CD14-positive monocyte (primary cell): ENCODE measurements around the gene AAGAB. TPM values are rescaled to one million over a fixed set of nuclear protein-coding genes. Genes with fewer than 3 reads are reported as not detected.

ENCODE experiments used
- DNase-seq, 3 donors: peaks; one replicate each; pipeline ENCODE4 v3.0.0-alpha.2; 2011 to 2022
- H2AFZ ChIP-seq: 2 replicates; pipeline ENCODE4 v1.6.0; 2012; ENCODE audit warnings: mild to moderate bottlenecking, low read depth, low read length, inconsistent platforms; ENCODE audit not compliant: insufficient read depth, poor library complexity, severe bottlenecking
- H3K27ac ChIP-seq, 2 donors: 1 replicate in 1 of 2; 2 replicates in 1 of 2; pipeline ENCODE4 v1.5.1; 2012 to 2013; ENCODE audit warnings: low read length in 2 of 2, control low read depth in 1 of 2, inconsistent platforms in 1 of 2, low read depth in 1 of 2, mild to moderate bottlenecking in 1 of 2
- H3K27me3 ChIP-seq, 2 donors: one replicate each; pipeline versions ENCODE4 v1.6.0 to v1.6.1; 2011 to 2013; ENCODE audit warnings: low read length in 2 of 2; ENCODE audit not compliant: control insufficient read depth in 2 of 2, insufficient read depth in 2 of 2
- H3K36me3 ChIP-seq, 2 donors: replicated peaks in 1 of 2; 1 replicate in 1 of 2; 2 replicates in 1 of 2; pipeline versions ENCODE4 v1.5.1 to v1.6.1; 2012 to 2013; ENCODE audit warnings: low read length in 2 of 2, control low read depth in 1 of 2, inconsistent platforms in 1 of 2, mild to moderate bottlenecking in 1 of 2; ENCODE audit not compliant: insufficient read depth in 2 of 2, control insufficient read depth in 1 of 2
- H3K4me1 ChIP-seq, 2 donors: 1 replicate in 1 of 2; 2 replicates in 1 of 2; pipeline versions ENCODE4 v1.5.1 to v1.6.1; 2012 to 2013; ENCODE audit warnings: low read length in 2 of 2, control low read depth in 1 of 2, inconsistent platforms in 1 of 2, mild to moderate bottlenecking in 1 of 2, moderate library complexity in 1 of 2; ENCODE audit not compliant: insufficient read depth in 2 of 2, control insufficient read depth in 1 of 2
- H3K4me2 ChIP-seq: replicated peaks from 2 replicates; pipeline ENCODE3; 2012; ENCODE audit warnings: low read length, moderate library complexity, mild to moderate bottlenecking; ENCODE audit not compliant: poor library complexity, severe bottlenecking; ENCODE audit errors: extremely low read depth
- H3K4me3 ChIP-seq, 3 experiments: fragments of 200-600 bp in 1 of 3; sonication (generic) in 1 of 3; replicated peaks in 1 of 3; 1 replicate in 2 of 3; 2 replicates in 1 of 3; pipeline ENCODE4 v1.5.1; 2011 to 2013; ENCODE audit warnings: low read length in 3 of 3, mild to moderate bottlenecking in 3 of 3, control low read depth in 2 of 3, low read depth in 2 of 3, inconsistent platforms in 1 of 3, moderate library complexity in 1 of 3
- H3K79me2 ChIP-seq: 2 replicates; pipeline ENCODE4 v1.6.0; 2012; ENCODE audit warnings: mild to moderate bottlenecking, control low read depth, inconsistent platforms, low read length, moderate library complexity; ENCODE audit not compliant: insufficient read depth
- H3K9ac ChIP-seq: 2 replicates; pipeline ENCODE4 v1.6.0; 2017; ENCODE audit warnings: low read length, mild to moderate bottlenecking; ENCODE audit not compliant: insufficient read depth, poor library complexity, severe bottlenecking
- H3K9me3 ChIP-seq, 2 donors: replicated peaks in 1 of 2; 1 replicate in 1 of 2; 2 replicates in 1 of 2; pipeline versions ENCODE4 v1.5.1 to v1.6.1; 2012 to 2013; ENCODE audit warnings: low read length in 2 of 2, control low read depth in 1 of 2; ENCODE audit not compliant: control insufficient read depth in 1 of 2, insufficient read depth in 1 of 2
- H4K20me1 ChIP-seq: 2 replicates; pipeline ENCODE4 v1.6.0; 2012; ENCODE audit warnings: mild to moderate bottlenecking, low read length, control low read depth, moderate library complexity; ENCODE audit not compliant: insufficient read depth
- H3K27ac Mint-ChIP-seq, 7 donors: one replicate each; pipeline ENCODE4 v1.8.0; 2020; ENCODE audit warnings: mild to moderate bottlenecking in 7 of 7, mixed read lengths in 7 of 7, moderate library complexity in 6 of 7, inconsistent platforms in 2 of 7
- H3K27me3 Mint-ChIP-seq, 3 donors: one replicate each; pipeline ENCODE4 v1.8.0; 2021 to 2022; ENCODE audit warnings: low read depth in 3 of 3, mild to moderate bottlenecking in 3 of 3, mixed read lengths in 3 of 3, moderate library complexity in 3 of 3, inconsistent platforms in 1 of 3
- H3K36me3 Mint-ChIP-seq, 2 donors: one replicate each; pipeline ENCODE4 v1.8.0; 2020; ENCODE audit warnings: mixed read lengths in 2 of 2, inconsistent platforms in 1 of 2, mild to moderate bottlenecking in 1 of 2
- H3K4me1 Mint-ChIP-seq: one replicate; pipeline ENCODE4 v1.8.0; 2020; ENCODE audit warnings: mild to moderate bottlenecking, mixed read lengths
- H3K4me3 Mint-ChIP-seq, 2 donors: one replicate each; pipeline ENCODE4 v1.8.0; 2020; ENCODE audit warnings: mild to moderate bottlenecking in 2 of 2, mixed read lengths in 2 of 2, moderate library complexity in 1 of 2
- H3K9me3 Mint-ChIP-seq, 7 donors: one replicate each; pipeline ENCODE4 v1.8.0; 2020 to 2022; ENCODE audit warnings: mixed read lengths in 7 of 7, mild to moderate bottlenecking in 6 of 7, moderate library complexity in 6 of 7, inconsistent platforms in 2 of 7
- CTCF ChIP-seq: fragments of 200-600 bp; IDR thresholded peaks from one replicate; pipeline ENCODE4 v1.8.0; 2022; ENCODE audit warnings: antibody characterized with exemption, mild to moderate bottlenecking
- WGBS: methylation state at CpG from one replicate; pipeline ENCODE4 v1.1.5; 2013; ENCODE audit warnings: missing lambda C conversion rate; ENCODE audit not compliant: insufficient coverage; 5-methylcytosine and 5-hydroxymethylcytosine counted together
- intact Hi-C, 2 donors: fragments of 100-400 bp; cut with micrococcal nuclease; formaldehyde crosslinking; loops; one replicate each; pipeline versions ENCODE4 v1.15.0 to v1.15.1; 2023
- polyA plus RNA-seq, 3 donors: library from polyadenylated mRNA; depleted of rRNA in 1 of 3; unstranded in 2 of 3; stranded (reverse) in 1 of 3; fragments of 300-500 nt in 2 of 3; fragments of >200 nt in 1 of 3; fragmentation: Illumina TruSeq in 2 of 3; gene quantifications; 1 replicate in 2 of 3; 2 replicates in 1 of 3; pipeline ENCODE4 v1.2.3, GENCODE V29; 2012 to 2021

AAGAB gene
- polyA plus RNA-seq, 3 donors: 11.2 to 40.4 (median 30.1) TPM

DNA sequence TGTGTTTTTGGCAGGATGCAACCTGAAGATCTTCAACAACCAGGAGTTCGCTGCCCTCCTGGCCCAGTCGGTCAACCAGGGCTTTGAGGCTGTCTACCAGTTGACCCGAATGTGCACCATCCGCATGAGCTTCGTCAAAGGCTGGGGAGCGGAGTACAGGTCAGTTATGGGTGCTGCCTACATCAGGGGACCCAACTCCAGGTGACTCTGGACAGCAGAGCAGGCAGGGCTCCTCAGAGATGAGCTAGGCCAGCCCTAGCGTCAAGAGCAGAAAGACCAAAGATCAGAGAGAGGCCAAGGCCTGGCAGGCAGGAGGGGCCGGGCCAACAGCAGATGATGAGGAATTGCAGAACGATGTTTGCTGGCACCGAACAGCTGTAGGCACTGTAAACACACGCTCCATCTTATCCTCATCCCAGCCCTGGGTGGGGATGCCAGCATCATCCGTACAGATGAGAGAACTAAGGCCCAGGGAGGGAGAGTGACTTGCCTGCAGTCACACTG lies 67.1 kb downstream of the AAGAB start:
- intact Hi-C loops: loop anchor here in 1 of 2 donors (5.0 kb wide), 1 partner anchor 35 kb away; no protein-coding TSS in a partner anchor
- Histone ChIP-seq H3K79me2 (no peaks in the 10 kb centered on the region), H3K27me3 (no peaks in the 10 kb centered on the region), H2AFZ (no peak overlapping the region), H3K4me1 (peaks cover 10 to 16% of the 10 kb centered on the region in 2 donors), H3K9me3 (no peaks in the 10 kb centered on the region), H3K4me2 (no peak overlapping the region), H3K27ac (peak overlapping the region in 1 of 2 donors; percentile 17), H3K36me3 (peaks cover 80 to 93% of the 10 kb centered on the region in 2 donors), H3K4me3 (no peak overlapping the region), H3K9ac (no peak overlapping the region), H4K20me1 (no peaks in the 10 kb centered on the region)
- no peak for TF ChIP-seq CTCF
- Mint-ChIP-seq H3K4me1 (peaks cover 19% of the 10 kb centered on the region), H3K27me3 (peaks cover 0 to 3% (median 2%) of the 10 kb centered on the region in 3 donors), H3K4me3 (no peak overlapping the region), H3K36me3 (peaks cover 93 to 95% of the 10 kb centered on the region in 2 donors), H3K9me3 (no peaks in the 10 kb centered on the region), H3K27ac (peak overlapping the region in 4 of 7 donors; percentile 37 to 93 (median 66))
- 96% methylated on average over 10 of the region's 12 CpGs for WGBS
- DNase-seq: no peak

GRCh38 chr15:67186688-67187087 lies 67.8 kb downstream of the AAGAB start:
- intact Hi-C loops: loop anchor here in 1 of 2 donors (5.0 kb wide), 1 partner anchor 34 kb away; no protein-coding TSS in a partner anchor
- TF ChIP-seq CTCF: no peak
- Mint-ChIP-seq H3K9me3 (no peaks in the 10 kb centered on the region), H3K4me3 (no peak overlapping the region), H3K36me3 (peaks cover 92 to 95% of the 10 kb centered on the region in 2 donors), H3K27me3 (peaks cover 0 to 3% (median 2%) of the 10 kb centered on the region in 3 donors), H3K27ac (peak overlapping the region in 5 of 7 donors; percentile 25 to 93 (median 68)), H3K4me1 (peaks cover 19% of the 10 kb centered on the region)
- 95% methylated on average over 4 of the region's 4 CpGs for WGBS
- no peak overlapping the region for H3K4me3 ChIP-seq
- H3K79me2 ChIP-seq: no peaks in the 10 kb centered on the region
- no peak for DNase-seq
- H3K27me3 ChIP-seq: no peaks in the 10 kb centered on the region
- no peaks in the 10 kb centered on the region for H4K20me1 ChIP-seq
- peaks cover 77 to 93% of the 10 kb centered on the region in 2 donors for H3K36me3 ChIP-seq
- H3K9ac ChIP-seq: no peak overlapping the region
- H3K27ac ChIP-seq: peak overlapping the region in 1 of 2 donors; percentile 67
- peaks cover 10 to 16% of the 10 kb centered on the region in 2 donors for H3K4me1 ChIP-seq
- H3K9me3 ChIP-seq: no peaks in the 10 kb centered on the region
- no peak overlapping the region for H3K4me2 ChIP-seq
- no peak overlapping the region for H2AFZ ChIP-seq
